GM19240 (cell line): Measurements from ENCODE around the gene FAM131A.

ENCODE experiments used
- DNase-seq: peaks from one replicate; pipeline ENCODE4 v3.0.0; 2011; ENCODE audit warnings: low spot score; ENCODE audit not compliant: insufficient read length

Gene FAM131A

GRCh38 chr3:184315871-184316661 is 21.3 kb upstream of the FAM131A start:
- no peak for DNase-seq

DNA sequence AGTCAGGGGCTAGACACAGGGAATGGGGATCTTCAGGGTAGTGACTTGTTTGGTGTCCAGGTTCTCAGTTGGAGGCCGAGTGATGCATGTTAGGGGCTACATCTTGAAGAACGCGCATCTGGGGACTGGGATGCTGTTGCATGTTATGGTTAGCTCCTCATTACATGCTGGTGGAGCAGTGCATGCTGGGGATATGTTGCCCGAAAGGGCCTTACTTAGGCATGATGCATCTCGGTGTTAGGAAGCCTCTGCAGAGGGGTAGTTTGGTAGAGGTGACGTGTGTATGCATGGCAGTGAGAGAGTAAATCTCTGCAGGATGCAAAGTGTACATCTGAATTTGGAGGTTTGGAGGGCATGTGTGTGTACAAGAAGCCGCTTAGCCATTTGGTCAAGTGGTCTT is 20.6 kb upstream of the FAM131A start:
- DNase-seq = no peak

DNA sequence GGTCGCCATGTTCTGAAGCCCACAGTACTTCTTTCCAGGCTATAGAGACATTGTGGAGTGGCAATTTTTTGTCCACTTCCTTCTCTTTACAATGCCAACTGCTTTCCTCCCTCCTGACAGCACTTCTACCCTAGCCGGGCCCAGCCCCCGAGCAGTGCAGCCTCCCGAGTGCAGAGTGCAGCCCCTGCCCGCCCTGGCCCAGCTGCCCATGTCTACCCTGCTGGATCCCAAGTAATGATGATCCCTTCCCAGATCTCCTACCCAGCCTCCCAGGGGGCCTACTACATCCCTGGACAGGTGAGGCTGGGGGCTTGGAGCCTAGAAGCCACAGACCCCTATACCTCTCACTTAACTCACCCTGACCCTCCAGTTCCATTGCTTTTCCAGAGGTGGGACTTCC is 20.2 kb upstream of the FAM131A start:
- DNase-seq = no peak

DNA sequence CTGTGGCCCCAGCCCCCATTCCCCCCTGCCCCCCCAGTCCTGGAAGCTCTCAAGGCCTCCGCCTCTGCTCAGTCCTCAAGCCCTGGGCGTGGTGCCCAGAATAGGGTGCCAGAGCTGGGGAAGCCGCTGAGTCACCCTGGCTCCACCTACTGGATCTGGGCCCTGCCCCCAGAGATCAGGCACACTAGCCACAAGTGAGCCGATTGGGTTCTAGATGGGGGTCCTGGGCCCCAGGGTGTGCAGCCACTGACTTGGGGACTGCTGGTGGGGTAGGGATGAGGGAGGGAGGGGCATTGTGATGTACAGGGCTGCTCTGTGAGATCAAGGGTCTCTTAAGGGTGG is 17.3 kb upstream of the FAM131A start:
- DNase-seq = no peak

DNA sequence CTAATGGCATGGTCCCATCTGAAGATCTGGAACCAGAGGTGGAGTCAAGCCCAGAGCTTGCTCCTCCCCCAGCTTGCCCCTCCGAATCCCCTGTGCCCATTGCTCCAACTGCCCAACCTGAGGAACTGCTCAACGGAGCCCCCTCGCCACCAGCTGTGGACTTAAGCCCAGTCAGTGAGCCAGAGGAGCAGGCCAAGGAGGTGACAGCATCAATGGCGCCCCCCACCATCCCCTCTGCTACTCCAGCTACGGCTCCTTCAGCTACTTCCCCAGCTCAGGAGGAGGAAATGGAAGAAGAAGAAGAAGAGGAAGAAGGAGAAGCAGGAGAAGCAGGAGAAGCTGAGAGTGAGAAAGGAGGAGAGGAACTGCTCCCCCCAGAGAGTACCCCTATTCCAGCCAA is 15.7 kb upstream of the FAM131A start:
- DNase-seq = no peak

DNA sequence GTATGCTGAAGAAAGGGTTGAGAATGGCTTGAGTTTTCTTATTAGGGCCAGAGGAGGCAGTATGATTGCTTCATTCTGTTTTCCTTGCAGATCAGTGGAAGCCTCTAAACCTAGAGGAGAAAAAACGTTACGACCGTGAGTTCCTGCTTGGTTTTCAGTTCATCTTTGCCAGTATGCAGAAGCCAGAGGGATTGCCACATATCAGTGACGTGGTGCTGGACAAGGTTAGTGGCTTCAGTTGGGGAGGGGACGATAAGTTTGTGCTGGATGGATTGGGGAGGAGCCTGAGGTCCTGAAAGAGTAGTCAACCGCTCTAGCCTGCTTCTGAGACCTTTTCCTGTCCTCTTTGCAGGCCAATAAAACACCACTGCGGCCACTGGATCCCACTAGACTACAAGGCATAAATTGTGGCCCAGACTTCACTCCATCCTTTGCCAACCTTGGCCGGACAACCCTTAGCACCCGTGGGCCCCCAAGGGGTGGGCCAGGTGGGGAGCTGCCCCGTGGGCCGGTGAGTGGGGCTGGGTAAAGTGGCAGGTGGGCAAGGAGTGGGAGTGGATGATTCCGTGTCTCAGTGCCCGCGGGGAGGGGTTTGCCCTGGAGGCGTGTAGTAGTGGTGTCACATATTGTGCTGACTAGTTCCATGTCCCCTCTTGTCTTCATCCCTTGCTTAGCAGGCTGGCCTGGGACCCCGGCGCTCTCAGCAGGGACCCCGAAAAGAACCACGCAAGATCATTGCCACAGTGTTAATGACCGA is 14.5 kb upstream of the FAM131A start:
- no peak for DNase-seq

GRCh38 chr3:184323696-184324095 is 13.7 kb upstream of the FAM131A start:
- no peak for DNase-seq

- DNase-seq = no peak
Measured at GRCh38 chr3:184325269-184325668, 12.1 kb upstream of the FAM131A start.

DNA sequence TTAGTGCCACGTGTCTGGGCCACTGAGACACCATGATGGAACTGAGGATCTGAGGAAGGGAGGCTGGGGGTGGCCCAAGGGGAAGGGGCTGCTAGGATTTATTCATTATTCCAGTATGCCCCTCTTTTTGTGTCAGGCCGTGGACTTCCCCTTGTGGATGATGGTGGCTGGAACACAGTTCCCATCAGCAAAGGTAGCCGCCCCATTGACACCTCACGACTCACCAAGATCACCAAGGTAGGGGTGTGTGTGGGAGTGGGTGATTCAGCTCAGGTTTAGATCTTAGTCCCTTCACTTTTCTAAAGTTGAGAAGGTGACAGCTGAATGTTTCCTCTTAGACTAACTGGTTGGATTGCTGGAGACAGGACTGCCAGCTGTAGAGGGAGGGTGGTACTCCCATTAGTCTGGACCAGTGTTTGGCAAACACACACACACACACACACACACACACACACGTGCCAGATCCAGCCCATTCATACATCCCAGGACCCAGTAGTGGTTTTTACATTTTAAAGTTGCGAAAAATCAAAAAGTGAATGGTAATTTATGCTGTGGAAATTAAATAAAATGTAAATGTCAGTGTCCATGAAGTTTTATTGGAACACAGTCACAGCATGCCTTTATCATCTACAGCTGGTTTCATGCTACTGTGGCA is 11.6 kb upstream of the FAM131A start:
- no peak for DNase-seq

- no peak for DNase-seq
Measured at GRCh38 chr3:184327171-184327570, 10.2 kb upstream of the FAM131A start.

GRCh38 chr3:184328516-184328915 is 8.9 kb upstream of the FAM131A start:
- DNase-seq = no peak

DNA sequence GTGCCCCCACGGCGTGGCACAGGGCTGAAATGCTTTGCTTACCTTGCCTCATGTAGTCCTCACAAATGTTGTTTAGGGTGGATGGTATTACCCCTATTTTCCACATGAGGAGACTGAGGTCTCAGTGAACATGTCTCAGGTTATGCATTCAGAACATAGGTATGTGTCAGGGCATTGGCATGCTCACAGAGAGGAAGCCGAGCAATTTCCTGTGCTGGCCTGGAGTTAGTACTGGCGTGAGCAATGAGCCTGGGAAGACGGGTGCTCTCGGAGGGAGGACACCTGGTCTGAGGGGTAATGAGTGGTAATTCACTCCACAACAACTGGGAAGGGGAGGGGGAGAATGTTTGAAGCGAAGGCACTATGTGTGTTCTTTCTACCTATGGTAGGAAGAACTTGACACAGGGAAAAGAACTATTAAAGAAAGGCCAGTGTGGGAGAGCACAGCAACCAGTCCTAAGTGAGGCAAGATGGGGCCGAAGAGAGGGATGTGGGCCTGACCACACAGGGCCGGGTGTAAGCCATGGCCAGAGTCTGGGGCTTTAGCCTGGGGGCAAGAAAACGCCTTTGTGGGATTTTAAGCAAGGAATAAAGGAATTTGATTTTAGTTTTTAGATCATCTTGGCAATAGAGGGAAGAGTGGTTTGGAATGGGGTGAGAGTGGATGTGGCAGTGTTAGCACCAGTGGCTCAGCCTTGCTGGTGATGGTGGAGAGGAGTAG is 4.9 kb upstream of the FAM131A start:
- no peak for DNase-seq

- no peak for DNase-seq
Measured at GRCh38 chr3:184333190-184333589, 4.2 kb upstream of the FAM131A start.

- DNase-seq = no peak
Measured at GRCh38 chr3:184333700-184334099, 3.7 kb upstream of the FAM131A start.

- DNase-seq = no peak
Measured at GRCh38 chr3:184334470-184335158, 2.8 kb upstream of the FAM131A start.

- no peak for DNase-seq
Measured at GRCh38 chr3:184335291-184335660, 2.1 kb upstream of the FAM131A start.

- DNase-seq = peak; percentile 73
Measured at GRCh38 chr3:184335661-184336546, 1.5 kb upstream of the FAM131A start.

- no peak for DNase-seq
Measured at GRCh38 chr3:184336547-184337398, 627 bp upstream of the FAM131A start.

- DNase-seq = no peak
Measured at GRCh38 chr3:184337981-184338380, 581 bp downstream of the FAM131A start.
